ENCODE results near the gene HTR2A. TPM values are rescaled to one million over a fixed set of nuclear protein-coding genes. Genes with fewer than 3 reads are reported as not detected.
A peak's percentile ranks its signal among the peaks of the same experiment; 100 is the strongest.

Gene HTR2A
- polyA plus RNA-seq, 1 of the 3 experiments (the other 2 are of a cell fraction), result 0.33 TPM

DNA sequence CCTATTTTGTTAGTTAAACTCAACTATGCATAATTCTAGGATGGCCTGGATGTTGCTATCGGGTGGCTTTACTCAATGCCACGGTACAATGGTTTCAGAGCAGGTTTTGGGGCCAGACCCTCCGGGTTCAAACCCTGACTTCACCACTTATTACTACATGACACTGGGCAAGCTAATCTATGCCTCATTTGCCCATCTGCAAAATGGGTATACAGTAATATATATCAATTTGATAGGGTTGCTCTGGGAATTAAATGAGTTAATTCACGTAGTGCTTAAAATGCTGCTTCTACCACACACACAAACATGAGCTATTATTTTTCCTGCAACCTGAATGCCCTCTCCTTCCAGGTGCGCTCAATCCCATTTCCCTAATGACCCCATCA is 100.7 kb downstream of the HTR2A start:
- Histone ChIP-seq H3K79me2 (ENCODE audit: insufficient read depth) (peaks cover 41% of the 10 kb centered on the region), H3K36me3 (replicated peaks in 1 of 2; ENCODE audit: control insufficient read depth in 1 of 2, insufficient read depth in 2 of 2, low read length in 1 of 2) (peaks cover 13 to 20% of the 10 kb centered on the region in 2 experiments), H4K20me1 (ENCODE audit: insufficient read depth) (no peaks in the 10 kb centered on the region), H3K9me2 (no peaks in the 10 kb centered on the region), H3F3A (replicated peaks; ENCODE audit: insufficient read depth) (no peaks in the 10 kb centered on the region), H2AFZ (ENCODE audit: low read depth) (peak overlapping the region; percentile 91), H3K9ac (peak overlapping the region; percentile 92; the same call in 1 of the 2 replicates), H3K27me3 (ENCODE audit: insufficient read depth) (no peaks in the 10 kb centered on the region), H3K4me3 (ENCODE audit: low read depth in 2 of 2, low read length in 1 of 2) (peak overlapping the region; percentile 79 to 91), H3K4me1 (ENCODE audit: control insufficient read depth in 1 of 2, insufficient read depth in 2 of 2, low read depth in 1 of 2, low read length in 1 of 2) (peaks cover 10 to 17% of the 10 kb centered on the region in 2 experiments; a peak in 3 of 4 replicates), H3K4me2 (peak overlapping the region; percentile 91), H3K27ac (ENCODE audit: low read depth in 2 of 2, low read length in 1 of 2) (peak overlapping the region; percentile 82 to 92), H3K9me3 (no peaks in the 10 kb centered on the region)
- POLR2A ChIA-PET, result no interaction called here
- TF ChIP-seq, protein P1, sequence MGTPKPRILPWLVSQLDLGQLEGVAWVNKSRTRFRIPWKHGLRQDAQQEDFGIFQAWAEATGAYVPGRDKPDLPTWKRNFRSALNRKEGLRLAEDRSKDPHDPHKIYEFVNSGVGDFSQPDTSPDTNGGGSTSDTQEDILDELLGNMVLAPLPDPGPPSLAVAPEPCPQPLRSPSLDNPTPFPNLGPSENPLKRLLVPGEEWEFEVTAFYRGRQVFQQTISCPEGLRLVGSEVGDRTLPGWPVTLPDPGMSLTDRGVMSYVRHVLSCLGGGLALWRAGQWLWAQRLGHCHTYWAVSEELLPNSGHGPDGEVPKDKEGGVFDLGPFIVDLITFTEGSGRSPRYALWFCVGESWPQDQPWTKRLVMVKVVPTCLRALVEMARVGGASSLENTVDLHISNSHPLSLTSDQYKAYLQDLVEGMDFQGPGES (IDR thresholded peaks at IDR 0.05; ENCODE audit: low read depth, low read length), result no peak
- TF ChIP-seq JUND (IDR thresholded peaks at IDR 0.05), result no peak
- TF ChIP-seq NRF1 (IDR thresholded peaks at IDR 0.05; ENCODE audit: low read depth, low read length), result no peak
- TF ChIP-seq TAF1 (IDR thresholded peaks at IDR 0.05; ENCODE audit: borderline replicate concordance, low read depth, low read length), result no peak
- no peak for TF ChIP-seq RCOR1 (IDR thresholded peaks at IDR 0.05; ENCODE audit: low read length)
- TF ChIP-seq TEAD4 (IDR thresholded peaks at IDR 0.05; ENCODE audit: borderline replicate concordance, insufficient read depth), result no peak
- TF ChIP-seq EZH2phosphoT487 (IDR thresholded peaks at IDR 0.05; ENCODE audit: borderline replicate concordance, low read depth), result no peak
- WGBS (ENCODE audit: low lambda C conversion rate), result 69% methylated on average over 5 of the region's 5 CpGs
- CTCF ChIA-PET, result interaction anchor here (0.5 kb wide), 1 partner anchor 1530 kb away, joined by 3 read pairs; no protein-coding TSS in a partner anchor
- no peak for DNase-seq

DNA sequence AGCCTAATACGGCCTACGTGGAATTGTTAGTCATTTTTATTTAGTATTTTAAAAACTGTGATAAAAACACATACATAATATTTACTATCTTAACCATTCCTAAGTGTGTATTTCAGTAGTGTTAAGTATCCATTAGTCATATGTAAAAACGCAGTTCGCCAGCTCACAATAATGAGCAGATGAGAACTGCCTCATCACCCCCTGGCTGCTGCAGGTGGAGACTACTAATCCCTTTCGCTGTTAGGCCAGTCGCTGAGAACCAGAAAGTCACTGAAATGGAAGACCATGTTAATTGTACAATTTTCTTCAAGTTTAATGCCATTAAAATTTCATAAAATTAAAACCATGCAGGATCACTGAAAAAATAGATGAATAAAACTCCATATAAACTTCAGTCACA is 101.5 kb downstream of the HTR2A start:
- DNase-seq, result no peak
- no peak overlapping the region; the same call in 1 of the 2 replicates for H3K9ac ChIP-seq
- no peak overlapping the region for H2AFZ ChIP-seq (ENCODE audit: low read depth)
- H3K4me2 ChIP-seq, result peak overlapping the region; percentile 91
- TF ChIP-seq USF2 (IDR thresholded peaks at IDR 0.05; ENCODE audit: borderline replicate concordance, low read depth, low read length) (no peak), CHD2 (IDR thresholded peaks at IDR 0.05; ENCODE audit: low read length, partially characterized antibody) (no peak), ELF1 (IDR thresholded peaks at IDR 0.05) (no peak), TAF1 (IDR thresholded peaks at IDR 0.05; ENCODE audit: borderline replicate concordance, low read depth, low read length) (no peak), FOSL2 (IDR thresholded peaks at IDR 0.05; ENCODE audit: borderline replicate concordance, low read depth) (no peak), NFIC (IDR thresholded peaks at IDR 0.05; ENCODE audit: borderline replicate concordance) (no peak), TCF12 (IDR thresholded peaks at IDR 0.05) (no peak), MEF2A (IDR thresholded peaks at IDR 0.05; ENCODE audit: borderline replicate concordance, low read depth) (no peak)
- TF ChIP-seq, protein P2, sequence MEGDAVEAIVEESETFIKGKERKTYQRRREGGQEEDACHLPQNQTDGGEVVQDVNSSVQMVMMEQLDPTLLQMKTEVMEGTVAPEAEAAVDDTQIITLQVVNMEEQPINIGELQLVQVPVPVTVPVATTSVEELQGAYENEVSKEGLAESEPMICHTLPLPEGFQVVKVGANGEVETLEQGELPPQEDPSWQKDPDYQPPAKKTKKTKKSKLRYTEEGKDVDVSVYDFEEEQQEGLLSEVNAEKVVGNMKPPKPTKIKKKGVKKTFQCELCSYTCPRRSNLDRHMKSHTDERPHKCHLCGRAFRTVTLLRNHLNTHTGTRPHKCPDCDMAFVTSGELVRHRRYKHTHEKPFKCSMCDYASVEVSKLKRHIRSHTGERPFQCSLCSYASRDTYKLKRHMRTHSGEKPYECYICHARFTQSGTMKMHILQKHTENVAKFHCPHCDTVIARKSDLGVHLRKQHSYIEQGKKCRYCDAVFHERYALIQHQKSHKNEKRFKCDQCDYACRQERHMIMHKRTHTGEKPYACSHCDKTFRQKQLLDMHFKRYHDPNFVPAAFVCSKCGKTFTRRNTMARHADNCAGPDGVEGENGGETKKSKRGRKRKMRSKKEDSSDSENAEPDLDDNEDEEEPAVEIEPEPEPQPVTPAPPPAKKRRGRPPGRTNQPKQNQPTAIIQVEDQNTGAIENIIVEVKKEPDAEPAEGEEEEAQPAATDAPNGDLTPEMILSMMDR (IDR thresholded peaks at IDR 0.05), result no peak
- H3K36me3 ChIP-seq (replicated peaks in 1 of 2; ENCODE audit: control insufficient read depth in 1 of 2, insufficient read depth in 2 of 2, low read length in 1 of 2), result peaks cover 21 to 28% of the 10 kb centered on the region in 2 experiments
- no peaks in the 10 kb centered on the region for H3K27me3 ChIP-seq (ENCODE audit: insufficient read depth)
- ChIA-PET POLR2A (no interaction called here), CTCF (no interaction called here)
- no peaks in the 10 kb centered on the region for H3K9me2 ChIP-seq
- no peak overlapping the region for H3K27ac ChIP-seq (ENCODE audit: low read depth in 2 of 2, low read length in 1 of 2)
- H3K9me3 ChIP-seq, result no peaks in the 10 kb centered on the region
- H4K20me1 ChIP-seq (ENCODE audit: insufficient read depth), result no peaks in the 10 kb centered on the region
- peaks cover 41% of the 10 kb centered on the region for H3K79me2 ChIP-seq (ENCODE audit: insufficient read depth)
- H3F3A ChIP-seq (replicated peaks; ENCODE audit: insufficient read depth), result peaks cover 3% of the 10 kb centered on the region
- H3K4me1 ChIP-seq (ENCODE audit: control insufficient read depth in 1 of 2, insufficient read depth in 2 of 2, low read depth in 1 of 2, low read length in 1 of 2), result peaks cover 10 to 17% of the 10 kb centered on the region in 2 experiments; a peak in 3 of 4 replicates
- WGBS (ENCODE audit: low lambda C conversion rate), result 95% methylated on average over 6 of the region's 6 CpGs
- 0 out of 4 replicates have a peak overlapping the region, but pooled peaks of 1 of the 2 experiments have one; percentile 79 for H3K4me3 ChIP-seq (ENCODE audit: low read depth in 2 of 2, low read length in 1 of 2)
